Measurements from ENCODE around the gene TNPO1. TPM values are rescaled to one million over a fixed set of nuclear protein-coding genes. Genes with fewer than 3 reads are reported as not detected.

The TNPO1 gene
- total RNA-seq, 2 donors from 2014 or later: 107 to 113 TPM

DNA sequence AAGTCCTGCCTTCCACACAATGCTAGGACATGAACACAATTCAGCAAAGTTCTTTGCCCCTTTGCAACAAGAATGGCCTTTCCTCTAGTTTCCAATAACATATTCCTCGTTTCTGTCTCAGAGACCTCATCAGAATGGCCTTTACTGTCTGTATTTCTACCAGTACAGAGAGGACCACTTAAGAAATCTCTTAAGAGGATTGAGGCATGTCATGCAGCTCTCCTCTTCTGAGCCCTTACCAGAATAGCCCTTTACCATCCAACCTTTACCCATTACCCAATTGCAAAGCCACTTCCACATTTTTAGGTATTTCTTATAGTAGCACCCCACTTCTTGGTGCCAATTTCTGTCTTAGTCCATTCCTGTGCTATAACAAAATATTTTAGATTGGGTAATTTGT, 20.3 kb downstream of the TNPO1 start:
- intact Hi-C loops (cut with DNase I): no loop called here
- Histone ChIP-seq H3K9me3 (no peaks in the 10 kb centered on the region), H3K27ac (no peak overlapping the region), H3K4me3 (no peak overlapping the region), H3K36me3 (no peaks in the 10 kb centered on the region), H3K27me3 (replicated peaks; ENCODE audit: insufficient read depth) (no peaks in the 10 kb centered on the region), H3K4me1 (replicated peaks) (no peaks in the 10 kb centered on the region)
- DNase-seq (ENCODE audit: low spot score): no peak
- no peak for TF ChIP-seq POLR2A (IDR thresholded peaks at IDR 0.05)
- TF ChIP-seq POLR2AphosphoS5 (IDR thresholded peaks at IDR 0.05): no peak
- TF ChIP-seq, protein P1, sequence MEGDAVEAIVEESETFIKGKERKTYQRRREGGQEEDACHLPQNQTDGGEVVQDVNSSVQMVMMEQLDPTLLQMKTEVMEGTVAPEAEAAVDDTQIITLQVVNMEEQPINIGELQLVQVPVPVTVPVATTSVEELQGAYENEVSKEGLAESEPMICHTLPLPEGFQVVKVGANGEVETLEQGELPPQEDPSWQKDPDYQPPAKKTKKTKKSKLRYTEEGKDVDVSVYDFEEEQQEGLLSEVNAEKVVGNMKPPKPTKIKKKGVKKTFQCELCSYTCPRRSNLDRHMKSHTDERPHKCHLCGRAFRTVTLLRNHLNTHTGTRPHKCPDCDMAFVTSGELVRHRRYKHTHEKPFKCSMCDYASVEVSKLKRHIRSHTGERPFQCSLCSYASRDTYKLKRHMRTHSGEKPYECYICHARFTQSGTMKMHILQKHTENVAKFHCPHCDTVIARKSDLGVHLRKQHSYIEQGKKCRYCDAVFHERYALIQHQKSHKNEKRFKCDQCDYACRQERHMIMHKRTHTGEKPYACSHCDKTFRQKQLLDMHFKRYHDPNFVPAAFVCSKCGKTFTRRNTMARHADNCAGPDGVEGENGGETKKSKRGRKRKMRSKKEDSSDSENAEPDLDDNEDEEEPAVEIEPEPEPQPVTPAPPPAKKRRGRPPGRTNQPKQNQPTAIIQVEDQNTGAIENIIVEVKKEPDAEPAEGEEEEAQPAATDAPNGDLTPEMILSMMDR (IDR thresholded peaks at IDR 0.05): no peak
- 88% methylated on average over 1 of the region's 1 CpG for WGBS

DNA sequence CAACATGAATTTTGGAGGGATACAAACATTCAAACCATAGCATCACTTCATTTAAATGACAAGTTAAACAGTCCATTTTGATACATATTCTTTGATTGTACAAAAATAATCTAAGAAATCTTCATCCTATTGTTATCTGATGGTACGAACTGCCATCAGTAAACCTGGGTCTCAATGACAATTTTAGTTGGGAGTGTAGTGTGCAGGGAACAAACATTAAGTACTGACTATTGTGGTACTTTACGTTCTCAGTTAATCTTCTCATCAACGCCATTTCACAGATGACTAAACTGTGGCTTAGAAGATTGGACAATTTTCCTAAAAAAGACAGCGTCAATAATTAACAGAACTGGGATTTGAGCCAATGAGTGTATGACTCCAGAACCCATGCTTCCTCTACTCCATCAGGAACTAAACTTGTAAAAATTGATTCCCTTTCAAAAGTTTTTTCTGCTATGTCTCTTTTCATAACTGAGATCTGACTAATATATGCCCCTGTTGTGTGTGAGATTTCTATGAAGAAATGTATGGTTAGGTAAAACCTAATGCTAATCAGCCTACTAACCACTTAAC, 21.1 kb downstream of the TNPO1 start:
- no peak for DNase-seq (ENCODE audit: low spot score)
- Histone ChIP-seq H3K36me3 (no peaks in the 10 kb centered on the region), H3K27me3 (replicated peaks; ENCODE audit: insufficient read depth) (no peaks in the 10 kb centered on the region), H3K4me1 (replicated peaks) (no peaks in the 10 kb centered on the region), H3K4me3 (no peak overlapping the region), H3K27ac (no peak overlapping the region), H3K9me3 (no peaks in the 10 kb centered on the region)
- TF ChIP-seq POLR2AphosphoS5 (IDR thresholded peaks at IDR 0.05) (no peak), POLR2A (IDR thresholded peaks at IDR 0.05) (no peak)
- TF ChIP-seq, protein P1 (IDR thresholded peaks at IDR 0.05): no peak
- intact Hi-C loops (cut with DNase I): no loop called here
- WGBS: 70% methylated on average over 4 of the region's 4 CpGs

DNA sequence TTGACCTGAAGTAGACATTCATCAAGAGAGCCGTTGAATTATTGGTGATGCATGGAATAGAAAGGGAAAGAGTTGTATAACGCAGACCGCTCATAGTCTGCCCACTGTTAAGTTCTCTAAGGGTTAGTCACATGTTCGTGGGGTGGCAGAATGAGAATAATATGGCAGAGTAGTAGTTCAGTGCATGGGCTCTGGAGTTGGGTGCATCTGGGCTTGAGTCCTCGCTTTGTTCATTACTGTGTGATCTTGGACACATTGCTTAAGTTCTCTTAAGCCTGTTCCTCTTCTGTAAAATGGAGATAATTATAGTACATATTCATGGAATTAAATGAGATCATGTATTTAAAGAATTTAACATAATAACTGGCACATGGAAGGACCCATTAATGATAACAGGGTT, 23.6 kb downstream of the TNPO1 start:
- Histone ChIP-seq H3K27ac (no peak overlapping the region), H3K9me3 (no peaks in the 10 kb centered on the region), H3K4me1 (replicated peaks) (no peaks in the 10 kb centered on the region), H3K27me3 (replicated peaks; ENCODE audit: insufficient read depth) (no peaks in the 10 kb centered on the region), H3K36me3 (no peaks in the 10 kb centered on the region), H3K4me3 (no peak overlapping the region)
- no peak for DNase-seq (ENCODE audit: low spot score)
- WGBS: 55% methylated on average over 5 of the region's 5 CpGs
- TF ChIP-seq, protein P1 (IDR thresholded peaks at IDR 0.05): no peak
- TF ChIP-seq POLR2AphosphoS5 (IDR thresholded peaks at IDR 0.05): no peak
- TF ChIP-seq POLR2A (IDR thresholded peaks at IDR 0.05): no peak
- intact Hi-C loops (cut with DNase I): loop anchor here (10.0 kb wide), 1 partner anchor 115 kb away; the partner anchor contains the start of gene FCHO2

DNA sequence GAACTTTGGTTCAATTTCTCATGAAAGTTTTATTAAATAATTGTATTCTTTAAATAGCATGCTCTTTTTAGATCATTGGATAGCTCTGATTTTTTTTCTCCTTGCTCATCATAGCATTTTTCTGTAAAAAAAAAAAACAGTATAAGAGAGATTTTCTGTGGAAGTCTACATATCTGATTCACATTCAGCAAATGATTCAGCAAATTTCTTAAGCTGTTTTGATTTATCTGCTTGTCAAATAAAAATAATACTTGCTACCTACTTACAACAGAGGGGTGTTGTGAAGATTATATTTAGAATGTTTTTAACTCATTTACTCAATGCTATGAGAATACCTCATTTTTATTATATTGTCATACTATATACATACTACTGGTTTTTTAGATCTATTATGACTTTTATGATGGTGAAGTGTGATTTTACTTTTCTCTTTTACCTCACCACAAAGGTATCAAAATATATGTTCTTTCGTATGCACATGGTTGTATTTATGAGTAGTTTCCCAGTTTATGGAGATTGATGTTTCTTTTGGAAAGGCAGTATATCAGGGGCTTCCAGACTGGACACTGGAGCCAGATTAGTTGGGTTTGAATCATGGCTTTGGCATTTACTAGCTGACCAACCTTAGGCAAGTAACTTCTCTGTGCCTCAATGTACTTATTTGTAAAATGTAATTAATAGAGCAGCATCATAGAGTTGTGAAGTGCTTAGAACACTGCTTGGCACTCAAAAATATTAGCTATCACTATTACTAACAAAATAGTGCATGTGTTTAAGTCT, 25.5 kb downstream of the TNPO1 start:
- no peak for DNase-seq (ENCODE audit: low spot score)
- H3K27me3 ChIP-seq (replicated peaks; ENCODE audit: insufficient read depth): no peaks in the 10 kb centered on the region
- intact Hi-C loops (cut with DNase I): loop anchor here (10.0 kb wide), 1 partner anchor 113 kb away; the partner anchor contains the start of gene FCHO2
- H3K4me3 ChIP-seq: no peak overlapping the region
- H3K4me1 ChIP-seq (replicated peaks): no peaks in the 10 kb centered on the region
- no peak for TF ChIP-seq POLR2AphosphoS5 (IDR thresholded peaks at IDR 0.05)
- TF ChIP-seq, protein P1 (IDR thresholded peaks at IDR 0.05): no peak
- no peak for TF ChIP-seq POLR2A (IDR thresholded peaks at IDR 0.05)
- H3K27ac ChIP-seq: no peak overlapping the region
- H3K36me3 ChIP-seq: no peaks in the 10 kb centered on the region
- WGBS: 90% methylated on average over 1 of the region's 1 CpG
- H3K9me3 ChIP-seq: no peaks in the 10 kb centered on the region
